Measurements from ENCODE around the gene SIPA1L3. TPM values are rescaled to one million over a fixed set of nuclear protein-coding genes. Genes with fewer than 3 reads are reported as not detected.
"Not testable (repeated sequence)": the region's sequence is repeated elsewhere in the genome, so short reads cannot be mapped to it uniquely, and the experiment has no call there.

SIPA1L3 gene
- total RNA-seq, 2 donors from 2014 or later = 29.5 to 32.2 TPM

DNA sequence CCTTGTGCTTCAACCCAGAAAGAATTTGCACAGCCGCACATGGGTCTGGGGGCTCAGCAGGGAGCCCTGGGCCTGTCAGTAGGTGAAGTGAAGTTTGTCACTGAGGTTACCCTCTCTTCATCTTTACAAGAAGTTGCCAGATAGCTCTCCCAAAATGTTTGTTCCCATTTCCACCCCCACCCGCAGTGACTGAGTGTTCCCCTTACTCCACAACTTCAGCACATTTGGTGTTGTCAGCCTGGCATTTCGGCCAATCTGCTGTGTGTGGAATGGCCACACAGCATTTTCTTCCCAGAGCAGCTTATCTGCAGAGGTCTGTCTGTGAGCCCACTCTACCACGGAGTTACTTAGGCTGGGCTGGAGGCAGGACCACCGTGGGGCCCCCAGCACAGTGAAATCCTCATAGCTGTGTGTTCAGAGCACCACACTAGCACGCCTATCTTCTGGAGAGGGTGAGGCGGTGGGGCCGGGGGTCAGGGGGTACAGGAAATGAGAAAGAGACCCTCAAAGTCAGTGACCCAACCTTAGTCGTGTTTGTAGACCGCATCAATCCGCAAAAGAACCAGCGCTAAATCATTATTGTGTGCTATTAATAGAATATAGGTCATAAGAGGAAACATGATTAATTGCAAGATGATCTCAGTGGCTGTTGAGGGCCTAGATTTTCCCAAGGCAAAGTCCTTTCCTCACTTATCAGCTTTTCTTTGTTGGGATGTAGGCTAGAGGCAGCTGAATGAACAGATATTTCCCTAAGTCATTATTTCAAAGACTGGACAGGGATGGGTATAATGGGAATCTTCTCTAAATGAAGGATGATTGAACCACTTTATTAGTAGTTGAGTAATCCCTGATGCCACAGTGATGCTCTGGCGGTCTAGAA is 116.0 kb downstream of the SIPA1L3 start:
- Mint-ChIP-seq H3K36me3 (ENCODE audit: low read depth) (no peaks in the 10 kb centered on the region), H3K27ac (no peak overlapping the region), H3K27me3 (no peaks in the 10 kb centered on the region), H3K4me1 (peaks cover 6% of the 10 kb centered on the region), H3K4me3 (no peak overlapping the region)
- ATAC-seq (no peak), DNase-seq (no peak)
- no peaks in the 10 kb centered on the region for H3K9me3 ChIP-seq (ENCODE audit: control insufficient read depth, low read length, poor library complexity, severe bottlenecking)

DNA sequence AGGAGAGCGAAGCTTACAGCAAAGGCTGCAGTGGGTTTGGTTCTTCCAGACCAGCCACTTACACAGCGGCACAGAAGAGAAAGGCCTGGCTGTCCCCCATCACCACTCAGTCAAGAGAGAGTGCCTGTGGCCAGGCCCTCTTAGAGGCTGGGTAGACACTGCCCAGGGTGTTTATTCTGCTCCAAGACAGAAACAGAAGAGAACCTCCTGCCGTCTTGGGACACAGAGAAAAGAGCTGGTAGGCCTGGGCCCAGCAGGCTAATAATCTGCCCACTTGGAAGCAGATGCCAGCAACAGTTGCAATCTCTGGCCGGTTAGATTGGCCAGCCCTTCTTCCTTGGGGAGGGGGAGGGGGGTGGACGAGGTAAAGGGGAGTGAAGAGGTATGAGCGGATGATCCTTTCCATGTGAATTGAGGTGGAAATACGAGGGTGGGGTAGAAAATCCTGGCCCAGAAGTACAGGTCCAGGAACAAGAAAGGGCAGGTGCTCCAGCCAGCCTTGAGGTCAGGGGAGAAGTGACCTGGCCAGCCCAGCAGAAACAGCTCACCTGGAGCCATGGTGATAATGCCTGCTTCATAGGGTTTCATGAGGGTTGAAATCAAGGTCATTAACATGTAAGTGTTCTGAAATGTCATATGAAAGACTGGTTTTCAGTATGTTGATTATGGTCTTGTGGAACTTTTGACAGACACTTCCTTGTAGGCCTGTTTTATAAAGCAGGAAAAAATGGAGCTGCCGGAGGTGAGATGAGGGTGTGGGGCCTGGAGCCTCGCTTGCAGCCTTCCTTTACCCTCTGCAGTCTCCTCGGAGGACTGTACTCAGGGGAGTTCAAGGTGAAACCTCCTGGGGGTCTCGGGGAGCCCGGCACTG is 116.9 kb downstream of the SIPA1L3 start:
- no peak overlapping the region for H3K27ac Mint-ChIP-seq
- H3K4me3 Mint-ChIP-seq = no peak overlapping the region
- H3K36me3 Mint-ChIP-seq (ENCODE audit: low read depth) = no peaks in the 10 kb centered on the region
- H3K27me3 Mint-ChIP-seq = no peaks in the 10 kb centered on the region
- no peaks in the 10 kb centered on the region for H3K9me3 ChIP-seq (ENCODE audit: control insufficient read depth, low read length, poor library complexity, severe bottlenecking)
- no peak for DNase-seq
- no peak for ATAC-seq
- H3K4me1 Mint-ChIP-seq = peaks cover 8% of the 10 kb centered on the region

DNA sequence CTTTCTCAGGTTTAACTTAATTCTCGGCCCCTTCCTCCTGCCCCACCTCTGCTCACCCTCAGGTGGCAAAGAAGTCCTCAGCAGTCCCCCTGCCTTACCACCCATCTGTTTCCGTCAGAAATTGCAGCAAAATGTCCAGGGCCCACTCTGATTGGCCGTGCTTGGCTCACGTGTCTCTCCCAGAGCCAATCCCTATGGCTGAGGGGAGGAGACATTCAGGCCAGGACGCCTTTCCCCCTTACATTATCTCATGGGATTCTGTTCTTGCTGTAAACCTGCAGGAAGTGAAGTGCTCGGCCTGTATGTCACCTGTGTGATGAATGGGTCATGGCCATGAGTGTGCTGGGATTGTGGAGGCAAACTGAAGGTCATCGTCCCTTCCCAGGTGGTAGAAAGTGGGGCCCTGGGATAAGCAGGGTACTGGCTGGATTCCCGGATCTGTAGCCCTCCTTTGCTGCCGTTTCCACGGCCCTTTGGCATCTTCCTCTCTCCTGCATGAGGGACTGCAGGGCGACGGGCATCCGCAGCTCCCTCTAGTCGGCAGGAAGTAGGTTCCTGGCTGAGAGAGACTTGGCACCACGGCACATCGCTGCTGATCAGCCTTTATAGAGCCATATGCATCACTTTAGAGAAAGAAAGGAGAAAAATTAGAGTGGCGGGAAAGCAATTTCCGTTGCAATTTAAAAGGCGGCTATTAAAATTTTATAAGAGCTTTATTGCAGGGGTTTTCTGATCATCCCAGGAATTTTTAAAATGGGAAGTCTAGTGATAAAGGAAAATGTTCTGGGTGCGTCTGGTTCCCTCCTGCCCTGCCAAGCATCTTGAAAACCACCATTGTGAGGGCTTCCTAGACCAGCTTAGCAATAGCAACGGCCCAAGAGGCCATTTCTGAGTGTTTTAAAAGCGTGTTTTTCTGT is 118.2 kb downstream of the SIPA1L3 start:
- no peak for DNase-seq
- no peak for ATAC-seq
- H3K36me3 Mint-ChIP-seq (ENCODE audit: low read depth) = no peaks in the 10 kb centered on the region
- H3K27ac Mint-ChIP-seq = peak overlapping the region; percentile 9
- H3K4me3 Mint-ChIP-seq = no peak overlapping the region
- H3K4me1 Mint-ChIP-seq = peaks cover 8% of the 10 kb centered on the region
- no peaks in the 10 kb centered on the region for H3K27me3 Mint-ChIP-seq
- H3K9me3 ChIP-seq (ENCODE audit: control insufficient read depth, low read length, poor library complexity, severe bottlenecking) = no peaks in the 10 kb centered on the region

DNA sequence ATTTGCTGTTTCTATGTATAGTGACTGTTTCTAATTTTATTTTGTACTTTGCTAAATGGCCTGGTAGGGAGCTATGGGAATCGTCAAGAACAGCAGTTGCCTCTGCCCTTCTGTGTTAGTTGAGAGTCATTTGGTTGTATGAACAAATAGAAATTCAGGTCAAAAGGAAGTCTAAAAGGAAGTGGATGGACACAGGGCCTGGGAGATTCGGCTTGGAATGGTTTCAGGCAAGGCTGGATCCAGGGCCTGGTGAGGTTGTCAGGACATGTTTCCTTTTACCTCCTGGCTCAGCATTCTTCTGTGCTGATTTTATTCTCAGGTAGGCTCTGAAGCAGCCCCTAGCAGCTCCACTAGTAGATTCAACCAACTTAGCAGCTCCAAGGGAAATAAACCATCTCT is 118.9 kb downstream of the SIPA1L3 start:
- DNase-seq = no peak
- Mint-ChIP-seq H3K4me3 (no peak overlapping the region), H3K27me3 (no peaks in the 10 kb centered on the region), H3K36me3 (ENCODE audit: low read depth) (no peaks in the 10 kb centered on the region), H3K27ac (no peak overlapping the region), H3K4me1 (peaks cover 8% of the 10 kb centered on the region)
- H3K9me3 ChIP-seq (ENCODE audit: control insufficient read depth, low read length, poor library complexity, severe bottlenecking) = no peaks in the 10 kb centered on the region
- no peak for ATAC-seq

DNA sequence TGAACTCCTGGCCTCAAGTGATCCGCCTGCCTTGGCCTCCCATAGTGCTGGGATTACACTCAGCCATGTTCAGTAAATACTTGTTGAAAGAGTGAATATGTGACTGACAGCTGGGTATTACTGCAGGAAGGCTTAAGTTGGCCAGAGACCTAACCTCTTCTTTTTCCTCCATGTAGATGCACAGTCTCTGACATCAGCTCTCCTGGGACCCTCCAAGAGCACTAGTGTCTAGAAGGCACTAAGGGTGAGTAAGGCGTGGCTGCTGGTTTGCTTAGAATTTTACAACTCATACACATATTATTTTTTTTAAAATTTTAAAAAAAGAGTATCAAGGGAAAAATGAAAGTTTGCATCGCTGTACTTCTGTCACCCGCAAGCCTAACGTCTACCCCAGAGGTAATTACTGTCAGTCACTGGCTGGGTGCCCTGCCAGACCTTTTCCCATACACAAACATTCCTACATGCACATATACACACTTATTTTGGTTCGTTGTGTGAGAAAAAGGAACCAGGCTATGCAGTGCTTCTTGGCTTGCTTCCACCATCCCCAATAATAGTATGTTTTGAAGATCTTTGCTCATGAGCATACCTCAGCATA is 122.0 kb downstream of the SIPA1L3 start:
- H3K4me3 Mint-ChIP-seq = no peak overlapping the region
- ATAC-seq = no peak
- H3K9me3 ChIP-seq (ENCODE audit: control insufficient read depth, low read length, poor library complexity, severe bottlenecking) = no peaks in the 10 kb centered on the region
- no peaks in the 10 kb centered on the region for H3K27me3 Mint-ChIP-seq
- H3K27ac Mint-ChIP-seq = no peak overlapping the region
- no peak for DNase-seq
- H3K4me1 Mint-ChIP-seq = peaks cover 9% of the 10 kb centered on the region
- peaks cover 4% of the 10 kb centered on the region for H3K36me3 Mint-ChIP-seq (ENCODE audit: low read depth)

DNA sequence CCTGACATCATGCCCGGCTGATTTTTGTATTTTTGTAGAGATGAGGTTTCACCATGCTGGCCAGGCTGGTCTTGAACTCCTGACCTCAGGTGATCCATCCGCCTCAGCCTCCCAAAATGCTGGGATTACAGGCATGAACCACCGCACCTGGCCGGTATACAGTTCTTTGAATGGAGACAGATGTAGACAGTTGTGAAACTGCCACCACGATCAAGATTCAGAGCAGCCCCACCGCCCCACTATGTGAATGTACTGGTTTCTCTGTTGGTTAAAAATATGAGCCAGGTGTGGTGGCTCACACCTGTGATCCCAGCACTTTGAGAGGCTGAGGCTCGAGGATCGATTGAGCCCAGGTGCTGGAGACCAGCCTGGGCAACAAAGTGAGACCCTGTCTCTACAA is 123.0 kb downstream of the SIPA1L3 start:
- ATAC-seq; H3K4me3 Mint-ChIP-seq; H3K27ac Mint-ChIP-seq; H3K36me3 Mint-ChIP-seq (ENCODE audit: low read depth); DNase-seq; H3K27me3 Mint-ChIP-seq; H3K9me3 ChIP-seq (ENCODE audit: control insufficient read depth, low read length, poor library complexity, severe bottlenecking): not testable (repeated sequence)
- peaks cover 12% of the 10 kb centered on the region for H3K4me1 Mint-ChIP-seq

DNA sequence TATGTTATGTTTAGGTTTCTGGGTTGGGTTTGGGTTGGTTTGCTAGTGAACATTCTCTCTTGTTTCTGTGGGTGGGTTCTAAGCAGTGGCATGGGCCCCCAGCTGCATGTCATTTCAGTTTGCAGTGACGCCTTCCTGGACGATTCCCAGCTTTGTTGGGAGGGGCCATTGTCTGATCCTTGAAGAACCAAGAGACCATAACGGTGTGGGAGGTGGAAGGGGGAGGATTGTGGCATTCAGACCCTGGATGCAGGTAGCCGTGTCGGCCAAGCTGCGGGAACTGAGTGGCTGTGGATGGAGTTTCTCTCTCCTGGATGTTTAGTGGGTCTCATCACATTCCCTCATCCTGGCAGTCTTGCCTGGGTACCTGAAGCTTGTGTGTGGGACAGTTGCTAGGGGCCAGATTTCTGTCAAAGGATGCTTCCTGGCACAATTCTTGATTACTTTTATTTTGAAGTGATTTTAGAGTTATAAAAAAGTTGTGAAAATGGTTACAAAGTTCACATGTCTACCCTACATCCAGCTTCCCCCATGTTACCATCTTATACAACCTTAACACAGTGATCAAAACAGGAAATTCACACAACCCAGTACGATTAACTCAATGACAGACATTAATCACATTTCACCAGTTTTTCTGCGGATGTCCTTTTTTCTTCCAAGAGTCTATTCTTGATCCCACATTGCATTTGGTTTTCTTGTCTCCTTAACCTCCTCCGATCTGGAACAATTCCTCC is 123.8 kb downstream of the SIPA1L3 start:
- H3K9me3 ChIP-seq (ENCODE audit: control insufficient read depth, low read length, poor library complexity, severe bottlenecking) = no peaks in the 10 kb centered on the region
- H3K36me3 Mint-ChIP-seq (ENCODE audit: low read depth) = peaks cover 4% of the 10 kb centered on the region
- no peak overlapping the region for H3K4me3 Mint-ChIP-seq
- H3K27me3 Mint-ChIP-seq = no peaks in the 10 kb centered on the region
- no peak overlapping the region for H3K27ac Mint-ChIP-seq
- H3K4me1 Mint-ChIP-seq = peaks cover 18% of the 10 kb centered on the region
- no peak for ATAC-seq
- no peak for DNase-seq

DNA sequence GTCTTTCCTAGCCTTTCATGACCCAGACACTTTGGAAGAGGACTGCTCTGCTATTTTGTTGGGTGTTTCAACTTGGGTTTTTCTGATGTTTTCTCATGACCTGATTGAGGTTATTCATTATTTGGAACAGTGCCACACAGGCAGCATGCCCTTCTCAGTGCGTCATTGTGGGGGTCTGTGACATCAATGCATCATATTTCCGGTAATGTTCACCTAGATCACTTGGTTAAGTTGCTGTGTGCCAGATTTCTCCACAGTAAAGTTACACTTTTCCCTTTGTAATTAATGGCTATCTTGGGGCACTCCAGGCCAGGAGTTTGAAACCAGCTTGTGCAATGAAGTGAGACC is 124.4 kb downstream of the SIPA1L3 start:
- Mint-ChIP-seq H3K27ac (no peak overlapping the region), H3K27me3 (no peaks in the 10 kb centered on the region), H3K36me3 (ENCODE audit: low read depth) (peaks cover 4% of the 10 kb centered on the region), H3K4me3 (no peak overlapping the region), H3K4me1 (peaks cover 18% of the 10 kb centered on the region)
- H3K9me3 ChIP-seq (ENCODE audit: control insufficient read depth, low read length, poor library complexity, severe bottlenecking) = no peaks in the 10 kb centered on the region
- no peak for DNase-seq
- ATAC-seq = no peak

DNA sequence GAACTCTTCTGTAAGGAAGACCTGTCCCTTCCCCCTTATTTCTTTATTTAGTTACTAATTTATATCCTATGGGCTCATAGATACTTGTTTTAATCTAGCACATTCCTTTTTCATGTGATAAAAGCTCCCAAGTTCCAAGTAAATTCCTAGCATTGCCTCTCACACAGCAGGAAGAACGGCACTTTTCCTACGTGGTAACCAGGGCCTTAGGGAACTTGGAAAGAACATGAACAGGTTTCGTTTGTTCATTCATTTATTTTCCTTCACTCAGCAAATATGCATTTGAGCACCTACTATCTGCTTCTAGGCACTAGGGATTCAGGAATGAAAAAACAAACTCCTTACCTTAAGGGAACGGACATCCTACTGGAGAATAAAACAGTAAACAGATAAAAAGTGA is 125.1 kb downstream of the SIPA1L3 start:
- DNase-seq = no peak
- Mint-ChIP-seq H3K36me3 (ENCODE audit: low read depth) (peaks cover 4% of the 10 kb centered on the region), H3K27me3 (no peaks in the 10 kb centered on the region), H3K4me1 (peaks cover 18% of the 10 kb centered on the region), H3K27ac (no peak overlapping the region), H3K4me3 (no peak overlapping the region)
- H3K9me3 ChIP-seq (ENCODE audit: control insufficient read depth, low read length, poor library complexity, severe bottlenecking) = no peaks in the 10 kb centered on the region
- ATAC-seq = no peak

DNA sequence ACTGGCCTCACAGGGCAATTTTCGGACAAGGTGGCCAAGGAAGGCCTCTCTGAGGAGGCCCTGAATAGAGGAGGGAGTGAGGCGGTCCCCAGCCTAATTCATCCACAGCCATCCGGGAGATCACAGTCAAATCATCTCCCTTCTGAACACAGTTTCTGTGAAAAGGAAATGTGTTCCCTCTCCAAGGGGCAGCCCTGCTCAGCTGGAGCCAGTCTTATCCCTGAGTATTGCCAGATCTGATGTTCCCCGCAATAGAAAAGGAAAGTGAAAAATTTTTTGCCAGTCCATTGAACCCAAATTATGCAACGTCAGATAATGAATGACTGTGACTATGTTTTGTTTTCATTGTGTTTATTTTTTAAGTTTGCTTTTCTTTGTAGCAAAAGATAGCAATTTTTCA is 125.9 kb downstream of the SIPA1L3 start:
- Mint-ChIP-seq H3K27me3 (no peaks in the 10 kb centered on the region), H3K27ac (peak overlapping the region; percentile 62), H3K36me3 (ENCODE audit: low read depth) (peaks cover 4% of the 10 kb centered on the region), H3K4me3 (no peak overlapping the region), H3K4me1 (peaks cover 20% of the 10 kb centered on the region)
- ATAC-seq (no peak), DNase-seq (no peak)
- no peaks in the 10 kb centered on the region for H3K9me3 ChIP-seq (ENCODE audit: control insufficient read depth, low read length, poor library complexity, severe bottlenecking)

DNA sequence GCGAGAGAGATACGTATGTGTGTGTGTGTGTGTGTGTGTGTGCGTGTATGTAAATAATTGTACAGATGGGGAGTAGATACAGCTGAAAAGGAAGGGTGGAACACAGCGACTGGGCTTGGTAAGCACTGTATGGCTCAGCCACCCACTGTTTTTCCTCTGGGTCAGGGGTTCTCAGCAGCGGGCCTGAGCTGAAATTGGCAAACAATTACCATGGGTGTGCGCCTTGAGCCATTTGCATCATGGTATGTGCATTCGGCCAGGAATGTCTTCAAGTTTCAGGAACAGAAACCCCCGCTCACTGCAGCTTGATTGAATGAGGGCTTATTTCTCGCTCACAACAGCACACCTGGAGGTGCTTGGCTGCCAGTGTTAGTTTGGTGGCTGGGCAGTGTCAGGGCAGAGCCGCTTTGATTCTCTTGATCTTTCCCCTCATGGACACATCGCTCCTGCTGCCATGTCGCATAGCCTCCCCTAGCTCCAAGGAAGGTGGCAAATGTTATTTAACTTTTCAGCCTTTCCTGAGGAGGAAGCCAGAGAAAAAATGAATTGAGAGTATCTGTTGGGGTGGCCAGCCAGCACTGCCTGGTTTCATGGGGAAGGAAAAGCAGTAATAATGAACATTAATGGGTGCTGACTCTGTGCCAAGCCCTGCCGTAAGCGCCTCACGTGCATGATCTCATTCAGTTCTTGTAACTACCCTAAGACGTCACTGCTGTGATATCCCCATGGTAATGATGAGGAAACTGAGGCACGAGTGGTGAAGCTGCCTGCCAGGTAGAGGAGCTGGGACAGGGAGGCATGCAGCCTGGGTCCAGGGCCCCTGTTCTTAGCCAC is 126.9 kb downstream of the SIPA1L3 start:
- no peak overlapping the region for H3K4me3 Mint-ChIP-seq
- peaks cover 16% of the 10 kb centered on the region for H3K4me1 Mint-ChIP-seq
- no peaks in the 10 kb centered on the region for H3K9me3 ChIP-seq (ENCODE audit: control insufficient read depth, low read length, poor library complexity, severe bottlenecking)
- DNase-seq (no peak), ATAC-seq (peak; percentile 71)
- peaks cover 4% of the 10 kb centered on the region for H3K36me3 Mint-ChIP-seq (ENCODE audit: low read depth)
- peak overlapping the region; percentile 62 for H3K27ac Mint-ChIP-seq
- H3K27me3 Mint-ChIP-seq = no peaks in the 10 kb centered on the region

Measured in T-helper 17 cell (primary cell).